ENCODE data around the gene NPRL2.

GRCh38 chr3:50388720-50389413 is 38.3 kb upstream of the NPRL2 start:
- TF ChIP-seq CTCF (IDR thresholded peaks at IDR 0.05) = no peak
- no peak for TF ChIP-seq POLR2A (IDR thresholded peaks at IDR 0.05)
- no peak for TF ChIP-seq EP300 (IDR thresholded peaks at IDR 0.05)
